Liver (tissue), 9 donors: ENCODE data around the gene C14orf93. TPM values are rescaled to one million over a fixed set of nuclear protein-coding genes. Genes with fewer than 3 reads are reported as not detected.

ENCODE experiments used
- DNase-seq: peaks from one replicate; pipeline ENCODE4 v3.0.0-alpha.2; 2017; ENCODE audit warnings: low spot score
- H3K27ac ChIP-seq, 2 donors: one replicate each; pipeline ENCODE4 v1.7.0; 2013; ENCODE audit warnings: inconsistent platforms in 2 of 2, low read length in 2 of 2, control low read depth in 1 of 2, low read depth in 1 of 2, mild to moderate bottlenecking in 1 of 2
- H3K27me3 ChIP-seq, 4 donors: one replicate each; pipeline versions ENCODE4 v1.6.1 to v1.7.0; 2013; ENCODE audit warnings: low read length in 3 of 4, inconsistent platforms in 1 of 4, mild to moderate bottlenecking in 1 of 4, moderate library complexity in 1 of 4; ENCODE audit not compliant: control insufficient read depth in 4 of 4, insufficient read depth in 4 of 4
- H3K36me3 ChIP-seq, 4 donors: one replicate each; pipeline versions ENCODE4 v1.6.1 to v1.7.0; 2013; ENCODE audit warnings: low read length in 3 of 4, mild to moderate bottlenecking in 3 of 4, low read depth in 1 of 4, moderate library complexity in 1 of 4; ENCODE audit not compliant: control insufficient read depth in 4 of 4, insufficient read depth in 3 of 4
- H3K4me1 ChIP-seq, 4 donors: one replicate each; pipeline versions ENCODE4 v1.6.1 to v1.7.0; 2013; ENCODE audit warnings: low read length in 3 of 4, mild to moderate bottlenecking in 3 of 4, moderate library complexity in 1 of 4; ENCODE audit not compliant: control insufficient read depth in 4 of 4, insufficient read depth in 4 of 4
- H3K4me3 ChIP-seq, 3 donors: one replicate each; pipeline versions ENCODE4 v1.6.1 to v1.7.0; 2013; ENCODE audit warnings: low read length in 3 of 3, control low read depth in 1 of 3, low read depth in 1 of 3, mild to moderate bottlenecking in 1 of 3
- H3K9ac ChIP-seq, 2 donors: one replicate each; pipeline ENCODE4 v1.7.0; 2013; ENCODE audit warnings: low read length in 2 of 2, mild to moderate bottlenecking in 2 of 2, moderate library complexity in 2 of 2, control low read depth in 1 of 2, low read depth in 1 of 2
- H3K9me3 ChIP-seq, 4 donors: one replicate each; pipeline versions ENCODE4 v1.6.1 to v1.7.0; 2013; ENCODE audit warnings: low read length in 3 of 4; ENCODE audit not compliant: control insufficient read depth in 4 of 4
- FOXA1 ChIP-seq: IDR thresholded peaks from 2 replicates; pipeline ENCODE4 v1.6.1; 2016; ENCODE audit warnings: antibody characterized with exemption
- FOXA2 ChIP-seq: IDR thresholded peaks from 2 replicates; pipeline ENCODE4 v1.6.1; 2016; ENCODE audit warnings: antibody characterized with exemption
- GABPA ChIP-seq, 2 donors: IDR thresholded peaks in 1 of 2; conservative IDR thresholded peaks in 1 of 2; 2 replicates each; pipeline ENCODE4 v1.6.1; 2016; ENCODE audit warnings: antibody characterized with exemption in 2 of 2, mild to moderate bottlenecking in 1 of 2, moderate library complexity in 1 of 2
- HNF4G ChIP-seq: IDR thresholded peaks from 2 replicates; pipeline ENCODE4 v1.6.1; 2016; ENCODE audit warnings: antibody characterized with exemption
- JUND ChIP-seq, 2 donors: IDR thresholded peaks; 2 replicates each; pipeline ENCODE4 v1.6.1; 2016; ENCODE audit warnings: antibody characterized with exemption in 2 of 2
- NR2F2 ChIP-seq: IDR thresholded peaks from 2 replicates; pipeline ENCODE4 v1.6.1; 2016; ENCODE audit warnings: antibody characterized with exemption
- RAD21 ChIP-seq, 2 donors: IDR thresholded peaks; 2 replicates each; pipeline ENCODE4 v1.6.1; 2016; ENCODE audit warnings: antibody characterized with exemption in 2 of 2, mild to moderate bottlenecking in 2 of 2
- RXRA ChIP-seq, 2 donors: IDR thresholded peaks; 2 replicates each; pipeline ENCODE4 v1.6.1; 2017 to 2018; ENCODE audit warnings: antibody characterized with exemption in 2 of 2, mild to moderate bottlenecking in 1 of 2
- SP1 ChIP-seq: IDR thresholded peaks from 2 replicates; pipeline ENCODE4 v1.6.1; 2018; ENCODE audit warnings: antibody characterized with exemption, mild to moderate bottlenecking
- TAF1 ChIP-seq: conservative IDR thresholded peaks from 2 replicates; pipeline ENCODE4 v1.6.1; 2016; ENCODE audit warnings: antibody characterized with exemption, mild to moderate bottlenecking
- WGBS: extraction: QIAGEN DNeasy Blood & Tissue Kit; methylation state at CpG from one replicate; pipeline ENCODE4 v1.1.7; 2013; 5-methylcytosine and 5-hydroxymethylcytosine counted together
- polyA plus RNA-seq, 2 donors: library from polyadenylated mRNA; stranded (reverse) in 1 of 2; unstranded in 1 of 2; fragments of 200-250 nt in 1 of 2; fragments of >200 nt in 1 of 2; fragmentation: Nextera tagmentation in 1 of 2; extraction: Ambion mirVana in 1 of 2; gene quantifications; one replicate each; pipeline versions ENCODE4 v1.2.1 to v1.2.3, GENCODE V29; 2013 to 2015
- total RNA-seq, 2 donors: library from RNA; depleted of rRNA; stranded (reverse); fragments of >200 nt; gene quantifications; one replicate each; pipeline ENCODE4 v1.2.3, GENCODE V29; 2014
- TF ChIP-seq, protein P1 (sequence below): IDR thresholded peaks from 2 replicates; pipeline ENCODE4 v1.6.1; 2016; ENCODE audit warnings: antibody characterized with exemption
- TF ChIP-seq, protein P2 (sequence below): fragments of 150-350 bp; IDR thresholded peaks from 2 replicates; pipeline ENCODE4 v1.5.1; 2017; ENCODE audit warnings: improper control_type of control experiment, low read depth, low read length; ENCODE audit not compliant: missing input control
- TF ChIP-seq, protein P3 (sequence below): IDR thresholded peaks from 2 replicates; pipeline ENCODE4 v1.6.1; 2016; ENCODE audit warnings: antibody characterized with exemption
- donor health status: healthy.
- donor health status: healthy.
- donor health status: healthy.
- donor health status: healthy.
- donor health status: healthy.

The C14orf93 gene
- total and polyA plus RNA-seq, 4 donors, result 2.1 to 7.1 (median 3.4) TPM

DNA sequence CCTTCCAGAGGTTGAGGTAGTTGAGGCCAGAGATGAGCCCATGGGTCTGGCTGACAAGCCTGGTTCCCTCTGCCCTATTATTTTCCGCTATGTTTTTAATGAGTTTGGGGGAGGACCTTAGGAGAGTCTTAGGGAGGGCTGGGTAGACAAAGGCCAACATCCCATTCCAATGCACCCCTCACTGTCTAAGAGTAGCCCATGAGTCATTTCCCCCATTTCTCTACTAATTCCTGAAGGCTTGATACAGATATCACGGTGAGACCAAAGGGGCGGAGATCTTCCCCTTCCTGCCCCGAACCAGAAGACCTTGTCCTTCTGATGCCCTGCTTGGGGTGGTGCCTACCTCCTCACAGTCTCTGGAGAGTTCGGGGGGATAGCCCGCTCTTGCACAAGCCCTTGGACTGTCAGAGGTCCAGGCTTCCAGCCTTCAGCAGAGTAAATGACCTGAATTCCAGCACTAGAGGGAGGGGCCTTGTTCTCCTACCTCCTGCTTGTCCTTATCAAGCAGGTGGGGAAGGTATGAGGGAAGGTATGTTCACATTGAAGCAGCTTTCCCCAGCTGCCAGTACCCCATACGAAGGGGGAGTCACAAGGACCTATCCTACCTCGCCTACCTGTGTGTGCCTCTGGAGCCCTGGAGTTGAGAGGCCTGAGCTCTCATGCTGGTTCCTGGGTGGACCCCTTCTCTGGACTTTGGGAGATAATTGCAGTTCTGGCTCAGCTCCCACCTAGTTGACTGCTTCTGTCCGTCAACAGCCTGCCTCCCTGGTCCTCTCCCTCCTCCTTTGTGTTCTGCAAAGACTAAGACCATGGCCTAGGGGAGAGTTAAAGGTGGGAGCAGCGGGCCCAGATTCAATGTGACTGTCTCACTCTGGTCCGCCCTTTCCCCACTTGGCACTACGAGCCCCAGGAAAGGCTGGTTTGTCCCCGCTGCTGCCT lies 35.7 kb upstream of the C14orf93 start:
- no peak overlapping the region for H3K9ac ChIP-seq
- H3K4me1 ChIP-seq, result peaks cover 0 to 3% (median 0%) of the 10 kb centered on the region in 4 donors
- H3K27me3 ChIP-seq, result no peaks in the 10 kb centered on the region
- no peak overlapping the region for H3K4me3 ChIP-seq
- H3K9me3 ChIP-seq, result no peaks in the 10 kb centered on the region
- DNase-seq, result no peak
- 89% methylated on average over 13 of the region's 13 CpGs for WGBS
- H3K27ac ChIP-seq, result no peak overlapping the region
- TF ChIP-seq SP1, result no peak
- TF ChIP-seq NR2F2, result no peak
- TF ChIP-seq FOXA1, result no peak
- TF ChIP-seq JUND (IDR thresholded peaks at IDR 0.05), result no peak
- TF ChIP-seq, protein P1, sequence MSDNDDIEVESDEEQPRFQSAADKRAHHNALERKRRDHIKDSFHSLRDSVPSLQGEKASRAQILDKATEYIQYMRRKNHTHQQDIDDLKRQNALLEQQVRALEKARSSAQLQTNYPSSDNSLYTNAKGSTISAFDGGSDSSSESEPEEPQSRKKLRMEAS, result no peak
- H3K36me3 ChIP-seq, result no peaks in the 10 kb centered on the region

DNA sequence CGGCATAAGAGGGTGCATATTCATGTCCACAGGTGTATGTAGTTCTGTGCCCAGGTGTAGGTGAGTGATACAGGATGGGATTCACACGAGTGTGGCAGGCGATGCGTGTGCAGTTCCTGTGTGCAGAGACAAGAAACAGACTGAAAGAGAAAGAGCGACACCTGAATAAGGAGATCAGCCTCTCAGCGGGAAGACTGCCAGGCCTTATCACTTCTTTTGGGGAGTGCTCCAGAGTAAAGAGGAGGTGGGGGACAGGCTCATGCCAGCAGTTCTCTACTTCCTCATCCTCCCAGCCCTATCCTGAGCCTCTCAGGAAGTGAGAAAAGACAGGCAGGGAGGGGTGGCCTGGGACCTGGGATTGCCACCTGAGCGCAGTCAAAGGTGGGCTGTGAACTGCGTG lies 34.9 kb upstream of the C14orf93 start:
- Histone ChIP-seq H3K4me1 (peaks cover 0 to 3% (median 0%) of the 10 kb centered on the region in 4 donors), H3K27ac (no peak overlapping the region), H3K4me3 (no peak overlapping the region), H3K9me3 (no peaks in the 10 kb centered on the region), H3K9ac (no peak overlapping the region), H3K36me3 (no peaks in the 10 kb centered on the region), H3K27me3 (no peaks in the 10 kb centered on the region)
- TF ChIP-seq TAF1, result no peak
- no peak for TF ChIP-seq SP1
- TF ChIP-seq FOXA1, result no peak
- TF ChIP-seq HNF4G, result no peak
- TF ChIP-seq RXRA (IDR thresholded peaks at IDR 0.05), result no peak
- TF ChIP-seq GABPA (IDR thresholded peaks at IDR 0.05 in 1 of 2, conservative IDR thresholded peaks at IDR 0.05 in 1 of 2), result no peak
- TF ChIP-seq, protein P1, result no peak
- TF ChIP-seq NR2F2, result no peak
- no peak for DNase-seq
- WGBS, result 91% methylated on average over 8 of the region's 8 CpGs

DNA sequence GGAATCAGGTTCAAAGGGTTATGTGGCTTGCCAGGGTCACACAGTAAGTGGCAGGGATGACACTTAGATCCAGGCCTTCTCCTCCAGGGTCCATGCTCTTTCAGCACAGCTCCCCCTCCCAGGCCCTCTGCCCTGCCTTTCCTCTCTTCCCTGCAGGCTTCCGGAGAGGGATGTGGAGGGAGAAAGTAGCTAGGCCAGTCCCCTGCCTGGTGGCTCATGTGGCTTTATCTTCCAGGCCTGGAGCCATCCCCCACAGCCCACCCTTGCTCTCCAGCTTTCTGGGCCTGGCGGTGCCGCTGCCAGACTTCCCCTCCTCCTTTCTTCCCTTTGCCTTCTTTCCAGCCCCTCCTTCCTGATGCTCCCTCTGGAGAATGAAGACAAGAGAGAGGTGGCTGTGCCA lies 33.8 kb upstream of the C14orf93 start:
- no peak for DNase-seq
- 92% methylated on average over 3 of the region's 3 CpGs for WGBS
- TF ChIP-seq TAF1, result no peak
- TF ChIP-seq, protein P1, result no peak
- TF ChIP-seq, protein P2, sequence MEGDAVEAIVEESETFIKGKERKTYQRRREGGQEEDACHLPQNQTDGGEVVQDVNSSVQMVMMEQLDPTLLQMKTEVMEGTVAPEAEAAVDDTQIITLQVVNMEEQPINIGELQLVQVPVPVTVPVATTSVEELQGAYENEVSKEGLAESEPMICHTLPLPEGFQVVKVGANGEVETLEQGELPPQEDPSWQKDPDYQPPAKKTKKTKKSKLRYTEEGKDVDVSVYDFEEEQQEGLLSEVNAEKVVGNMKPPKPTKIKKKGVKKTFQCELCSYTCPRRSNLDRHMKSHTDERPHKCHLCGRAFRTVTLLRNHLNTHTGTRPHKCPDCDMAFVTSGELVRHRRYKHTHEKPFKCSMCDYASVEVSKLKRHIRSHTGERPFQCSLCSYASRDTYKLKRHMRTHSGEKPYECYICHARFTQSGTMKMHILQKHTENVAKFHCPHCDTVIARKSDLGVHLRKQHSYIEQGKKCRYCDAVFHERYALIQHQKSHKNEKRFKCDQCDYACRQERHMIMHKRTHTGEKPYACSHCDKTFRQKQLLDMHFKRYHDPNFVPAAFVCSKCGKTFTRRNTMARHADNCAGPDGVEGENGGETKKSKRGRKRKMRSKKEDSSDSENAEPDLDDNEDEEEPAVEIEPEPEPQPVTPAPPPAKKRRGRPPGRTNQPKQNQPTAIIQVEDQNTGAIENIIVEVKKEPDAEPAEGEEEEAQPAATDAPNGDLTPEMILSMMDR, result no peak
- no peak for TF ChIP-seq FOXA2
- TF ChIP-seq, protein P3, sequence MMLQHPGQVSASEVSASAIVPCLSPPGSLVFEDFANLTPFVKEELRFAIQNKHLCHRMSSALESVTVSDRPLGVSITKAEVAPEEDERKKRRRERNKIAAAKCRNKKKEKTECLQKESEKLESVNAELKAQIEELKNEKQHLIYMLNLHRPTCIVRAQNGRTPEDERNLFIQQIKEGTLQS, result no peak
- no peak for TF ChIP-seq HNF4G
- TF ChIP-seq RAD21 (IDR thresholded peaks at IDR 0.05), result no peak
- no peak for TF ChIP-seq JUND (IDR thresholded peaks at IDR 0.05)
- TF ChIP-seq SP1, result no peak
- TF ChIP-seq FOXA1, result no peak
- no peak for TF ChIP-seq GABPA (IDR thresholded peaks at IDR 0.05 in 1 of 2, conservative IDR thresholded peaks at IDR 0.05 in 1 of 2)
- H3K4me3 ChIP-seq, result no peak overlapping the region
- no peaks in the 10 kb centered on the region for H3K9me3 ChIP-seq
- no peak overlapping the region for H3K27ac ChIP-seq
- no peak overlapping the region for H3K9ac ChIP-seq
- H3K36me3 ChIP-seq, result no peaks in the 10 kb centered on the region
- no peaks in the 10 kb centered on the region for H3K27me3 ChIP-seq
- peaks cover 0 to 3% (median 0%) of the 10 kb centered on the region in 4 donors for H3K4me1 ChIP-seq
